ENCODE results near the gene KCNH2.

DNA sequence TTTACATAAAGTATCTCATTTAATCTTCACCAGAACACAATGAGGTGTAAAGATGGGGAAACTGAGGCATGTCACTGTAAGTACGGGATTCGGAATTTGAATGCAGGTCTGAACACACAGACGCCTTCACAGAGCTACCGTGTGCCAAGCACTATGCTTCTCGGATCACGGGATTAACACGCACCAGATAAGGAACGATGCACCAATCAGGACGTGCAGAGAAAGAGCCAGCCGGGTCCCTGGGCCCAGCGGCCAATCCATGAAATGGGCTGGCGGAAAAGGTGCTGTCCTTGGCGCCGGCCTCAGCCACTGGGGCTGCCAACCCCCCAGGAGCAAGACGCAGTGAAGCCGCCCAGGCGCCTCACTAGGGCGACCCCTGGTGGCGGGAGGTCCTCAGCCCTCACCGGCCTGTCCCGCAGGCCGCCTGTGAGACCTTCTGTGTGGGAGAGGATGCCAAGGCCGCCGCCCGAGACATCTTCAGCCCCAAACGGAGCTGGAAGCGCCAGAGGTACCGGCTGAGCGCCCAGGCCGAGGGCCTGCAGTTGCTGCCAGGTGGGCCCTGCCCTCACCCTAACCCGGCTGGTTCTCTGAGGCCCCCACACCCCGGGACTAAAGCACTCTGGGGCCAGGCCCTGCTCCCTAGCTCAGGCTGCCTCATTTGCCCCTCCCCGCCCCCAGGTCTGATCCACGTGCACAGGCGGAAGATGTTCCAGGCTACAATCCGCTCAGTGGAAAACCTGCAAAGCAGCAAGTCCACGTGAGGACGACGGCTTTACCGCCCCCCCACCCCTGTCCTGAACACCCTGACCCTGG, 30.6 kb upstream of the KCNH2 start:
- TF ChIP-seq, protein P1, sequence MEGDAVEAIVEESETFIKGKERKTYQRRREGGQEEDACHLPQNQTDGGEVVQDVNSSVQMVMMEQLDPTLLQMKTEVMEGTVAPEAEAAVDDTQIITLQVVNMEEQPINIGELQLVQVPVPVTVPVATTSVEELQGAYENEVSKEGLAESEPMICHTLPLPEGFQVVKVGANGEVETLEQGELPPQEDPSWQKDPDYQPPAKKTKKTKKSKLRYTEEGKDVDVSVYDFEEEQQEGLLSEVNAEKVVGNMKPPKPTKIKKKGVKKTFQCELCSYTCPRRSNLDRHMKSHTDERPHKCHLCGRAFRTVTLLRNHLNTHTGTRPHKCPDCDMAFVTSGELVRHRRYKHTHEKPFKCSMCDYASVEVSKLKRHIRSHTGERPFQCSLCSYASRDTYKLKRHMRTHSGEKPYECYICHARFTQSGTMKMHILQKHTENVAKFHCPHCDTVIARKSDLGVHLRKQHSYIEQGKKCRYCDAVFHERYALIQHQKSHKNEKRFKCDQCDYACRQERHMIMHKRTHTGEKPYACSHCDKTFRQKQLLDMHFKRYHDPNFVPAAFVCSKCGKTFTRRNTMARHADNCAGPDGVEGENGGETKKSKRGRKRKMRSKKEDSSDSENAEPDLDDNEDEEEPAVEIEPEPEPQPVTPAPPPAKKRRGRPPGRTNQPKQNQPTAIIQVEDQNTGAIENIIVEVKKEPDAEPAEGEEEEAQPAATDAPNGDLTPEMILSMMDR (IDR thresholded peaks at IDR 0.05) = peak; percentile 58 to 81 (median 65)
- TF ChIP-seq POLR2A (IDR thresholded peaks at IDR 0.05; ENCODE audit: low read depth) = no peak
